ENCODE results near the gene FAM216A. TPM values are rescaled to one million over a fixed set of nuclear protein-coding genes. Genes with fewer than 3 reads are reported as not detected.

Gene FAM216A
- polyA plus RNA-seq, 1 donor (not counting 4 experiments of a cell fraction or from before 2014, with no cell fraction given) = 15.3 TPM

DNA sequence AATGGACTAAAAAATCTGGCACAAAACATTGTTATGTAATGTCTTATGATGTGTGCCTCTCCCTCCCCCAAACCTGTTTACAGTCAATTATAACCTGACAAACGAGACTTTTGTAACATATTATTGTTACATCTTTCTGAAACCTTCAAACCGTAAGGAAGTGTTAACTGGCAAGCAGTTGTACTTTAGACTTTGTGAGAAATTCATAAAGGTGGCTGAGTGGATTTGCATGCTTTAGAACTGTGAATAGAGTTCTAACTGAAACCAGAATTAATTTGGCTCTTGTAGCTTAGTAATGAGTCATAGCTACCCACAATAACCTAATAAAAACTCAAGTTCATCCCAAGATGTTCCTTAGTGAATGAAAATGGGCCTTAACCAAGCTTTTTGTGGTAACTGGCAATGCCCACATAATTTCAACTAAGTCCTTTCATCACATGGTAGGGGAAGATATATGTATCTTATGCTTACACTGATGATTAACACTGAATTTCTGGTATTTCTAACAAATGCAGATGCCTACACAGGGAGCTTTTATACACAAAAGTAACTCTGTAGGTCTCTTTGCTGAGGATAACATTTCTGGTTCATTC is 63.2 kb downstream of the FAM216A start:
- H4K20me1 ChIP-seq (ENCODE audit: control insufficient read depth, extremely low read depth, insufficient read depth, low read length) = peaks cover 2% of the 10 kb centered on the region
- peaks cover 11 to 23% of the 10 kb centered on the region in 2 experiments for H3K36me3 ChIP-seq (ENCODE audit: control insufficient read depth in 2 of 2, extremely low read depth in 1 of 2, insufficient read depth in 2 of 2, low read length in 2 of 2)
- no peaks in the 10 kb centered on the region for H3K9me1 ChIP-seq (ENCODE audit: control insufficient read depth, extremely low read depth, insufficient read depth, low read length)
- peak overlapping the region; percentile 25 for H3K4me2 ChIP-seq (ENCODE audit: control insufficient read depth, extremely low read depth, insufficient read depth, low read depth, low read length)
- dilution Hi-C loops (cut with MboI; ENCODE audit: extremely low pct_ligation_motif_present, low sequenced_read_pairs) = no loop called here
- peak overlapping the region; percentile 19 for H3K27ac ChIP-seq (ENCODE audit: control insufficient read depth, insufficient read depth, low read length)
- H3K9ac ChIP-seq (ENCODE audit: control insufficient read depth, extremely low read depth, insufficient read depth, low read length) = no peak overlapping the region
- H3K27me3 ChIP-seq (ENCODE audit: control insufficient read depth, extremely low read depth, insufficient read depth, low read length) = no peaks in the 10 kb centered on the region
- no peak for DNase-seq (ENCODE audit: low read depth, low spot score)
- peaks cover 20% of the 10 kb centered on the region for H3K4me1 ChIP-seq (ENCODE audit: control insufficient read depth, extremely low read depth, insufficient read depth, low read length)
- no peak overlapping the region for H3K4me3 ChIP-seq (ENCODE audit: control insufficient read depth in 2 of 3, extremely low read depth in 1 of 3, insufficient read depth in 2 of 3, low read depth in 1 of 3, low read length in 3 of 3)
- no peak overlapping the region for H2AFZ ChIP-seq (ENCODE audit: control insufficient read depth, low read length)
- H3K79me2 ChIP-seq (ENCODE audit: control insufficient read depth, insufficient read depth, low read length) = peaks cover 21% of the 10 kb centered on the region
- TF ChIP-seq EZH2 (IDR thresholded peaks at IDR 0.05; ENCODE audit: low read length) = no peak
- TF ChIP-seq, protein P1, sequence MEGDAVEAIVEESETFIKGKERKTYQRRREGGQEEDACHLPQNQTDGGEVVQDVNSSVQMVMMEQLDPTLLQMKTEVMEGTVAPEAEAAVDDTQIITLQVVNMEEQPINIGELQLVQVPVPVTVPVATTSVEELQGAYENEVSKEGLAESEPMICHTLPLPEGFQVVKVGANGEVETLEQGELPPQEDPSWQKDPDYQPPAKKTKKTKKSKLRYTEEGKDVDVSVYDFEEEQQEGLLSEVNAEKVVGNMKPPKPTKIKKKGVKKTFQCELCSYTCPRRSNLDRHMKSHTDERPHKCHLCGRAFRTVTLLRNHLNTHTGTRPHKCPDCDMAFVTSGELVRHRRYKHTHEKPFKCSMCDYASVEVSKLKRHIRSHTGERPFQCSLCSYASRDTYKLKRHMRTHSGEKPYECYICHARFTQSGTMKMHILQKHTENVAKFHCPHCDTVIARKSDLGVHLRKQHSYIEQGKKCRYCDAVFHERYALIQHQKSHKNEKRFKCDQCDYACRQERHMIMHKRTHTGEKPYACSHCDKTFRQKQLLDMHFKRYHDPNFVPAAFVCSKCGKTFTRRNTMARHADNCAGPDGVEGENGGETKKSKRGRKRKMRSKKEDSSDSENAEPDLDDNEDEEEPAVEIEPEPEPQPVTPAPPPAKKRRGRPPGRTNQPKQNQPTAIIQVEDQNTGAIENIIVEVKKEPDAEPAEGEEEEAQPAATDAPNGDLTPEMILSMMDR (optimal IDR thresholded peaks at IDR 0.05 in 1 of 3, IDR thresholded peaks at IDR 0.05 in 1 of 3, conservative IDR thresholded peaks at IDR 0.05 in 1 of 3; ENCODE audit: extremely low read depth in 1 of 3, insufficient read depth in 2 of 3, low read length in 3 of 3) = no peak
- FAIRE-seq = peak; percentile 46
- no peaks in the 10 kb centered on the region for H3K9me3 ChIP-seq (ENCODE audit: control insufficient read depth, low read depth, low read length)

DNA sequence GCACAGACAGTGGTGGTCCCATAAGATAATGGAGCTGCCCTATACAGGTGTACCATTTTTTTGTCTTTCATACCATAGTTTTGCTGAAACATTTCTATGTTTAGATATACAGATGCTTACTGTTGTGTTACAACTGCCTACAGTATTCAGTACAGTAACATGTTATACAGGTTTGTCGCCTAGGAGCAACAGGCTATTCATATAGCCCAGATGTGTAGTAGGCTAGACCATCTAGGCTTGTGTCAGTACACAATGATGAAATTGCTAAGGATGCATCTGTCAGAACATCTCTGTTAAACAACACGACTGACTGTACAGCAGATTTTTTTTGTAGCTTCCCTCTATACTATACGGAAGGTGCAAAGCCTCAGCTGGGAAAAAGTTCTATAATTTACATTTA is 64.0 kb downstream of the FAM216A start:
- H4K20me1 ChIP-seq (ENCODE audit: control insufficient read depth, extremely low read depth, insufficient read depth, low read length) = peaks cover 2% of the 10 kb centered on the region
- TF ChIP-seq, protein P1 (optimal IDR thresholded peaks at IDR 0.05 in 1 of 3, IDR thresholded peaks at IDR 0.05 in 1 of 3, conservative IDR thresholded peaks at IDR 0.05 in 1 of 3; ENCODE audit: extremely low read depth in 1 of 3, insufficient read depth in 2 of 3, low read length in 3 of 3) = no peak
- dilution Hi-C loops (cut with MboI; ENCODE audit: extremely low pct_ligation_motif_present, low sequenced_read_pairs) = no loop called here
- no peak overlapping the region for H3K27ac ChIP-seq (ENCODE audit: control insufficient read depth, insufficient read depth, low read length)
- no peaks in the 10 kb centered on the region for H3K27me3 ChIP-seq (ENCODE audit: control insufficient read depth, extremely low read depth, insufficient read depth, low read length)
- H3K9me3 ChIP-seq (ENCODE audit: control insufficient read depth, low read depth, low read length) = no peaks in the 10 kb centered on the region
- H3K9ac ChIP-seq (ENCODE audit: control insufficient read depth, extremely low read depth, insufficient read depth, low read length) = no peak overlapping the region
- H3K9me1 ChIP-seq (ENCODE audit: control insufficient read depth, extremely low read depth, insufficient read depth, low read length) = no peaks in the 10 kb centered on the region
- no peak overlapping the region for H3K4me3 ChIP-seq (ENCODE audit: control insufficient read depth in 2 of 3, extremely low read depth in 1 of 3, insufficient read depth in 2 of 3, low read depth in 1 of 3, low read length in 3 of 3)
- no peak overlapping the region for H2AFZ ChIP-seq (ENCODE audit: control insufficient read depth, low read length)
- H3K79me2 ChIP-seq (ENCODE audit: control insufficient read depth, insufficient read depth, low read length) = peaks cover 21% of the 10 kb centered on the region
- DNase-seq (ENCODE audit: low read depth, low spot score) (no peak), FAIRE-seq (no peak)
- no peak overlapping the region for H3K4me2 ChIP-seq (ENCODE audit: control insufficient read depth, extremely low read depth, insufficient read depth, low read depth, low read length)
- peaks cover 28% of the 10 kb centered on the region for H3K4me1 ChIP-seq (ENCODE audit: control insufficient read depth, extremely low read depth, insufficient read depth, low read length)
- peaks cover 12 to 27% of the 10 kb centered on the region in 2 experiments for H3K36me3 ChIP-seq (ENCODE audit: control insufficient read depth in 2 of 2, extremely low read depth in 1 of 2, insufficient read depth in 2 of 2, low read length in 2 of 2)

Data from keratinocyte (primary cell).